Pulmonary artery endothelial cell (primary cell): ENCODE measurements around the gene UQCC2. TPM values are rescaled to one million over a fixed set of nuclear protein-coding genes. Genes with fewer than 3 reads are reported as not detected.

ENCODE experiments used
- DNase-seq: peaks from one replicate; pipeline ENCODE4 v3.0.0-alpha.2; 2011; ENCODE audit warnings: low read depth, low spot score
- total RNA-seq: library from RNA; depleted of rRNA; stranded (reverse); fragments of >200 nt; gene quantifications from 2 replicates; pipeline ENCODE4 v1.2.3, GENCODE V29; 2014

Gene UQCC2
- 16.1 and 24.6 TPM in 2 replicates for total RNA-seq

- peak; percentile 81 for DNase-seq
Observed at GRCh38 chr6:33711140-33712129, at the start of gene UQCC2. Gene UQCC2 (minus strand): TSS chr6:33711700. CDS start chr6:33711686, 14 bp downstream.

- no peak for DNase-seq
Observed at GRCh38 chr6:33759887-33760629, 48.6 kb upstream of the UQCC2 start.

DNA sequence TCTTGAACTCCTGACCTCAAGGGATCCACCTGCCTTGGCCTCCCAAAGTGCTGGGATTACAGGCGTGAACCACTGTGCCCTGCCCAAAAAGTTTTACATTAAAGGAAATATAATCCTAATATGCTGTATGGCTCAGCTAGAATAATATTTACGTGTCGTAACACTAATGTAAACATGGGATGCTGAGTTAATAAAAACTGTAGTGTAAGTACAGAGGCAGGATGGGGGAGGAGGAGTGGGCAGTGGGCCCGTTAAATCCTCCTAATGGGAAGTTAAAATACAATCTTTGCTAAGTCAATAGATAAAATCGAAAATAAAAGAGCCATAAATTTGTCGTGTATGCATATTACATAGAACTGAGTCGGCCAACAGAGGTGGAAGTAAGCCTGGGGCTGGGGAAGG is 47.3 kb upstream of the UQCC2 start:
- DNase-seq = no peak

- no peak for DNase-seq
Observed at GRCh38 chr6:33757906-33758305, 46.4 kb upstream of the UQCC2 start.

DNA sequence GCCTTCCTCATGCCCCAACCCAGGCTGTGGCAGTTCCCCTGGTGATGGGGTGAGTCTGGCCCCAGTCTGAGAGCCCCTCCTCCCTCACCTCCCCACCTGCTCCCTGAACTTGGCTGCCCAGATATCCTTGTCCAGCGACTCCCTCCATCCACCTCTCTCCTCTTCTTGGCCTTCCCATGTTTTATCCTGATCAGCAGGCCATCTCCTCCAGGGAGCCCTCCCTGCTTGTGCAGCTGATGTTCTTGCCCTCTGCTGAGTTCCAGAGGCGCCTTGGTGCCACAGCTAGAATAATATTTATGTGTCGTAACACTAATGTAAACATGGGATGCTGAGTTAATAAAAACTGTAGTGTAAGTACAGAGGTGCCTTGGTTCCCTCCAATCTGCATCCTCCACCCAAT is 45.6 kb upstream of the UQCC2 start:
- no peak for DNase-seq

DNA sequence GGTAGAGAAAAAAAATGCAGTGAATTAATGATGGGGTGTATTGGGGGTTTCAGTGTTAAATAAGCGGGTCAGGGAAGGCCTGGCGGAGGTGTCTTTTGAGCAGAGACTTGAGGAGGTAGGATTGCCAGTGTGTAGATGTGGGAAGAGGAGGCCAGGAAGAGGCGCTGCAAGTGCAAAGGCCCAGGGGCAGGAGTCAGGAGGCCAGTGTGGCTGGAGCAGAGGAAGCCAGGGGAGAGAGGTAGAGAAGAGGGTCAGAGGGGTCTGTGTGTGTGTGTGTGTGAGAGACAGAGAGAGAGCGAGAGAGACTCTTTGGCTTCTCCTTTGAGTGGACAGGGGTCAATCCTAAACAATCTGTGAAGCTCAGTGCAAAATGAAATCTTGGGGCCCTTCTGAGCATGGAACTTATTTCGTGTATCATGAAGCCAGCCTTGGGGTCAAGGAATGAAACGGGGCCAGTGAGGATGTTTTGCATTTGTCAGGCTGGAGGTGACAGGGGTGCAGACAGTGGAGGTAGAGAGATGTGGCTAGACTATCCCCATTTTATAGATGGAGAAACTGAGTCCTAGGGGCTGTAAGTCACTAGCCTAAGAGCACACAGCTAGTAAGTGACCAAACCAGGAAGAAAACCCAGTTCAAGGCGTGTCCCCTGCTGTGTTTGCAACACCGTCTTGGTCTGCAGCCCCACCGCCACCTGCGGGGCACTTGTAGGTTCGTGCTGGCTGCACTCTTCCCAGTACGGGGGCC is 44.9 kb upstream of the UQCC2 start:
- no peak for DNase-seq

- DNase-seq = no peak
Observed at GRCh38 chr6:33755070-33755869, 43.8 kb upstream of the UQCC2 start.

DNA sequence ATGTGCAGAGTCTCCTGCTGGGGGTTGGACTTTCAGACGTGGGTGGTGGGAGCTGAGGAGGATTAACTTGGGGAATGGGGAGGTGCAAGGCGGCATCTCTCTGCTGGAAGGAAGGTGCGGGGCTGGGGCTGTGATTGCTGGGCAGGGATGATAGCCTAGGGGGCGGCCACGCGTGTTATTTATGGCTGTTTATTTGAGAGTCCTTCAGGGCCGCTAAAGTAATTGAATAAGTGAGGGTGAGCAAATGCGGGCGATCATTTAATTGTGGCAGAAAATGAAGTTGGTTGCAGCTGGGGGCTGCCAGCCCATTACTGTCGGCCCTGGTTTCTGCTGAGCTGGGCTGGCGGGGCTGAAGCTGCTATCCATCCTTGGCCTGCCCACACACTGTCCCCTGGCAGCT is 42.7 kb upstream of the UQCC2 start:
- DNase-seq = no peak

- no peak for DNase-seq
Observed at GRCh38 chr6:33752646-33753015, 41.1 kb upstream of the UQCC2 start.

- DNase-seq = no peak
Observed at GRCh38 chr6:33751771-33752645, 40.5 kb upstream of the UQCC2 start.

GRCh38 chr6:33750244-33750991 is 38.9 kb upstream of the UQCC2 start:
- DNase-seq = no peak

GRCh38 chr6:33749401-33749800 is 37.9 kb upstream of the UQCC2 start:
- DNase-seq = no peak

GRCh38 chr6:33748841-33749240 is 37.3 kb upstream of the UQCC2 start:
- no peak for DNase-seq

- DNase-seq = no peak
Observed at GRCh38 chr6:33747823-33748222, 36.3 kb upstream of the UQCC2 start.

DNA sequence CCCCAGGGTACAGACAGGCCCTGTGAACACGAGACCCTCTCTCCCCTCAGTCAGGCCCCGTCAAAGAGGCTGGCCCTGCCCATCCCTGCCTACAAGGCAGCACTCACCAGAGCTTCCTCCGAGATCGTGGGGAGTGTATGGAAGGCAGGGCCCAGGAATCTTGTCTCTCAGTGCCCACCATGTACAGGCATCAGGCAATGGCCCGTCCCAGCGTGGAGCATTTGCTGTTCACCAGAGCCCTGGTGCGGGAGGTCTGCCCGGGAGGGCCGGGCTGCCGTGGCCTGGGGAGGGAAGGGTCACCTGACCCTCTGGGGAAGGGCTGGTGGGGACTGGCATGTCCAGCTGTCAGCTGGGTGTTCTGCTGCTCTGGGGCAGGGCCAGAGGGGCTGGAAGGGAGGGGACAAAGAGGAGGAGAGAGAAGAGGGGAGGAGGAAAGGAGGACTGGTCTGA is 35.2 kb upstream of the UQCC2 start, which contains the start of gene IP6K3:
Gene IP6K3, minus strand, starts transcription at position 255 of the 450 bp plus-strand sequence. CDS start 11,429 bp downstream, outside the sequence.
- DNase-seq = no peak

DNA sequence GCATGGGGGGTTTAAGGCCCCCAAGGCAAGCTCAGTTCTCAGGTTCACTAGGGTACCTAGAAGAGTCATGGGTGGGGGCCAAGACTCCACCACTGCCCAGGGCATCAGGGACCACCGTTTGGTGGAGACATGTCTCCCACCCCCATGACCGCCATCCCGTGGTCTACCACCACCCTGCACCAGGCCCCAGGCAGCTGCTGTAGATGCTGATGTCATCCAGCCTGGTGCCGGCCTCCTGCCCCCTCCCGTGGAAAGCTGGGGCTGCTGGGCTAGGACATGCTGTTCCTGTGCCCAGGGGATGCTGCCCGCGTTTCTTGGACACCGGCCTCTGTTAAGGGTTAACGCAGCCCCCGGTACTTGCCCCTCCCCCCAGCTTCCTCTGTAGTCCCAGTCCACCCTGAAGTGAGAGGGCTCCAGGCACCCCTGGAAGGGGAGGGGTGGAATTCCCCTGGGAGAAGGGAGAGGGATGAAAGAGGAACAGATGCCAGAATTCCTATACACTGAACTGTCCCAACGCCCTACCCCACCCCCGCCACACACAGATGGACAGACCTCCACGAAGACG is 34.6 kb upstream of the UQCC2 start:
- DNase-seq = no peak

DNA sequence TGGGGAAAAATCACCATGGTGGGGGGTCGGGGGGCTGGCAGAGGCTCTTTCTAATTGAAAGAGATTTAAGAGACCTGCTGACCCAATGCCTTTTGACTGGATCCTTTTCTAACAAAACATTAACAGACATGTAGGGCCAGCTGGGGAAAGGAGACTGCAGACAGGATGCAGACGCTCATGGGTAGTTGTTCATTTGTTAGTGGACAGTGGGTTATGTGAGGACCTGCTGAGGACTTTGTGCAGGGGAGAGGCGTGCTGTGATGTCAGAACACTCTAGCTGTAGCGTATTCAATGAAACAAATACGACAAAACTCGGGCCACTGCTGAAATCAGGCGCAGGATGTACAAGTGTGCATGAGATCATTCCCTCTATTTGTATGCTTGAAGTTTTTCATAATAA is 34.0 kb upstream of the UQCC2 start:
- DNase-seq = no peak

DNA sequence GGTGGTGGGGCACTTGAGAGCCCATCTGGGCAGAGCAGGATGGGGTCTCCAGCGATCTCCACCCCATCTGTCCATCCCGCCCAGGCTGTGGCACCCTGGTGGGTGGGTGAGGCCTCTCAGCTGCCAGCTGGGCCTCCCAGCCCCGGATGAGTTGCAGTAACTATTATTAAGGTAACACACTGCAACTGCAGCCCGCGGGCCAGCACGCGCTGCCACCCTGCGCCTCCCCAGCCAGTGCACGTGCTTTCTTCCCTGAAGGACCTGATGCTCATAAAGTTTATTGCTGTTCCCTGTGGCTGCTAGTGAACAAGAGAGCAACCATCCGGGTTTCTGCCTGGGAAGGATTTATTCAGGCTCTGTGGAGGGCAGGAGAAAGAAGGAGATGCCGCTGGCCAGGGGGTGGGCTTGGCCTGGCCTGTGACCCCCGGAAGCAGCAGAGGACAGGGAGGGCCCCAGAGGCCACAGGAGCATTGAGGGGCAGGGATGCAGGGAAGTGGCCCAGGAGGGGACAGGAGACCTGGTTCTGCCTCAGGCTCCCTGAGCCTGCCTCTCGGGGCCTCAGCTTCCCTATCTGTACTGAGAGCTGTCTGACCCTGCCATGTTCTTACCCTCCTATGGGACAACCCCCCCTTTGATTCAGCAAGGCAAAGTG is 33.5 kb upstream of the UQCC2 start:
- DNase-seq = no peak
